HEK293T (cell line): Measurements from ENCODE around the gene BIN1.

Experiments used
- CTCF ChIA-PET: fragments of 350-600 bp; formaldehyde crosslinking; extraction: SDS; loops from one replicate; lab custom pipeline; 2021; ENCODE audit warnings: antibody characterized with exemption, inconsistent platforms; lab: Yijun Ruan, JAX
- POLR2A ChIA-PET: fragments of 350-600 bp; formaldehyde crosslinking; extraction: SDS; loops from one replicate; lab custom pipeline; 2020; ENCODE audit warnings: antibody characterized with exemption, inconsistent platforms; lab: Yijun Ruan, JAX
- DNase-seq: peaks from one replicate; pipeline ENCODE4 v3.0.0; 2012; ENCODE audit warnings: mixed read lengths; ENCODE audit errors: extremely low spot score
- ARNT ChIP-seq: fragments of 450-650 bp; IDR thresholded peaks from 2 replicates; pipeline ENCODE4 v1.6.1; 2017; ENCODE audit warnings: mild to moderate bottlenecking
- BHLHE40 ChIP-seq: fragments of 450-650 bp; IDR thresholded peaks from 2 replicates; pipeline ENCODE4 v1.6.1; 2016; ENCODE audit warnings: mild to moderate bottlenecking, moderate library complexity, borderline replicate concordance
- CTBP1 ChIP-seq: fragments of 450-650 bp; IDR thresholded peaks from 2 replicates; pipeline ENCODE4 v1.6.1; 2016; ENCODE audit warnings: borderline replicate concordance
- ELF4 ChIP-seq: fragments of 450-650 bp; IDR thresholded peaks from 2 replicates; pipeline ENCODE4 v1.6.1; 2017; ENCODE audit warnings: antibody characterized with exemption
- FOXA1 ChIP-seq: fragments of 450-650 bp; IDR thresholded peaks from 2 replicates; pipeline ENCODE4 v1.6.1; 2016; ENCODE audit warnings: mild to moderate bottlenecking
- FOXK2 ChIP-seq: fragments of 450-650 bp; IDR thresholded peaks from 2 replicates; pipeline ENCODE4 v1.6.1; 2016; ENCODE audit warnings: mild to moderate bottlenecking
- FOXM1 ChIP-seq: fragments of 450-650 bp; IDR thresholded peaks from 2 replicates; pipeline ENCODE4 v1.6.1; 2017; ENCODE audit warnings: mild to moderate bottlenecking, borderline replicate concordance
- HDGF ChIP-seq: fragments of 450-650 bp; IDR thresholded peaks from 2 replicates; pipeline ENCODE4 v1.6.1; 2017; ENCODE audit warnings: antibody characterized with exemption, borderline replicate concordance
- L3MBTL2 ChIP-seq: fragments of 450-650 bp; conservative IDR thresholded peaks from 2 replicates; pipeline ENCODE4 v1.6.1; 2016; ENCODE audit warnings: mild to moderate bottlenecking
- LEF1 ChIP-seq: fragments of 450-650 bp; IDR thresholded peaks from 2 replicates; pipeline ENCODE4 v1.6.1; 2017; ENCODE audit warnings: mild to moderate bottlenecking, borderline replicate concordance
- NFRKB ChIP-seq: fragments of 450-650 bp; IDR thresholded peaks from 2 replicates; pipeline ENCODE4 v1.6.1; 2016; ENCODE audit warnings: mild to moderate bottlenecking, moderate library complexity
- PKNOX1 ChIP-seq: fragments of 450-650 bp; IDR thresholded peaks from 2 replicates; pipeline ENCODE4 v1.6.1; 2016
- SP1 ChIP-seq: fragments of 450-650 bp; IDR thresholded peaks from 2 replicates; pipeline ENCODE4 v1.6.1; 2017
- SUZ12 ChIP-seq: fragments of 450-650 bp; IDR thresholded peaks from 2 replicates; pipeline ENCODE4 v1.6.1; 2016; ENCODE audit warnings: mild to moderate bottlenecking
- TARDBP ChIP-seq: fragments of 450-650 bp; IDR thresholded peaks from 2 replicates; pipeline ENCODE4 v1.6.1; 2016
- ZNF384 ChIP-seq: fragments of 450-650 bp; IDR thresholded peaks from 2 replicates; pipeline ENCODE4 v1.6.1; 2016

The BIN1 gene

GRCh38 chr2:127017548-127017947 lies 89.4 kb downstream of the BIN1 start:
- ChIA-PET CTCF (interaction anchor here (1.6 kb wide), 1 partner anchor 12 kb away, joined by 6 read pairs; no protein-coding TSS in a partner anchor), POLR2A (no interaction called here)
- no peak for DNase-seq
- TF ChIP-seq PKNOX1 = no peak
- no peak for TF ChIP-seq BHLHE40

DNA sequence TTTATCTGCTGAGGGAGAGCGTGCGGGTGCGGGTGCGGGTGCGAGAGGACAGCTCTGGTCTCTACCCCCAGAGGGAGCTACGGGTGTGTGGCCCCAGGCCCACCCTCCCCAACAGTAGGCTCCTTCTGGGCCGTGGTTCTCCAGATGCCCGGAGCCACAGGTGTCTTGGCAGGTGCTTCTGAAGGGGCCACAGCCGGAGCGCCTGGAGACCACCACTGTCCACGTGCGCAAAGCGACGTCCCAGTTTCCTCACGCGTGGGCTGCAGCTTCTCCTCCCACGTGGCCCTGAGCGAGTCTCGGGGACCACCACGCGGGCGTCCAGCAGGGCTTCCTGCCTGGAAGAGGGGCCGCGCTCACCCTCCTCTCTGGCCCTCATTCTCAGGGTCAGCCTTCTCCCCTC lies 90.6 kb downstream of the BIN1 start:
- ChIA-PET POLR2A (no interaction called here), CTCF (no interaction called here)
- DNase-seq = no peak
- no peak for TF ChIP-seq SP1
- TF ChIP-seq BHLHE40 = no peak
- no peak for TF ChIP-seq L3MBTL2

GRCh38 chr2:127015106-127015910 lies 91.6 kb downstream of the BIN1 start:
- DNase-seq = no peak
- POLR2A ChIA-PET = no interaction called here
- TF ChIP-seq ELF4 = no peak
- no peak for TF ChIP-seq FOXA1
- TF ChIP-seq SP1 = no peak
- TF ChIP-seq FOXM1 = no peak
- no peak for TF ChIP-seq ARNT
- no peak for TF ChIP-seq SUZ12
- TF ChIP-seq FOXK2 = no peak
- no peak for TF ChIP-seq CTBP1
- no peak for TF ChIP-seq NFRKB
- no peak for TF ChIP-seq TARDBP
- TF ChIP-seq L3MBTL2 = no peak
- no peak for TF ChIP-seq ZNF384
- TF ChIP-seq HDGF = no peak
- TF ChIP-seq BHLHE40 = no peak
- TF ChIP-seq PKNOX1 = no peak
- no peak for TF ChIP-seq LEF1
- CTCF ChIA-PET = no interaction called here

GRCh38 chr2:127014630-127015029 lies 92.3 kb downstream of the BIN1 start:
- POLR2A ChIA-PET = no interaction called here
- no peak for TF ChIP-seq SP1
- no peak for TF ChIP-seq CTBP1
- TF ChIP-seq FOXA1 = no peak
- TF ChIP-seq PKNOX1 = no peak
- no peak for TF ChIP-seq FOXM1
- TF ChIP-seq HDGF = no peak
- no peak for TF ChIP-seq LEF1
- TF ChIP-seq ZNF384 = no peak
- TF ChIP-seq BHLHE40 = no peak
- TF ChIP-seq L3MBTL2 = no peak
- no peak for TF ChIP-seq NFRKB
- TF ChIP-seq FOXK2 = no peak
- no peak for TF ChIP-seq ARNT
- TF ChIP-seq ELF4 = no peak
- no peak for TF ChIP-seq TARDBP
- TF ChIP-seq SUZ12 = no peak
- CTCF ChIA-PET = no interaction called here
- DNase-seq = no peak

GRCh38 chr2:127014224-127014623 lies 92.7 kb downstream of the BIN1 start:
- DNase-seq = no peak
- TF ChIP-seq HDGF = no peak
- TF ChIP-seq SP1 = no peak
- TF ChIP-seq ZNF384 = no peak
- no peak for TF ChIP-seq FOXK2
- no peak for TF ChIP-seq L3MBTL2
- no peak for TF ChIP-seq ELF4
- ChIA-PET CTCF (no interaction called here), POLR2A (no interaction called here)

DNA sequence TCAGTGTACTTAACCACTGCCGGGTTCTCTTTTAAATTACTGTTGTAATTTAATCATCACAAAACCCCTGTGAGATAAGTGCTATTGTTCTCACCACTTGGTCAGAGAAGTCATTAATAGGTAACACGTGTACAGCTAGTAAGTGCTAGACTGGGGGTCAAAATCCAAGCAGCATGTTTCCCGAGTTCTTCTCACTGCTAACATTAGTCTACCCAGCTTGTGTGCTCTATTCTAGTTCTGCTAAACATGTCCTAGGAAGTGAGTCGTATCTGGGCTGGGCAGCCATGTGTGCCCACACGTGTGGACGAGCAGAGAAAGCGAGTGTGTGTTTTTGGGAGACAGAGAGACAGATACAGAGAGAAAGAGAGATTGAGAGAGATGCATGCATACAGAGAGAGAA lies 94.1 kb downstream of the BIN1 start:
- POLR2A ChIA-PET = no interaction called here
- no peak for DNase-seq
- CTCF ChIA-PET = no interaction called here
- TF ChIP-seq NFRKB (no peak), FOXM1 (no peak), ZNF384 (no peak), ARNT (no peak), PKNOX1 (no peak), SUZ12 (no peak), TARDBP (no peak), LEF1 (no peak), FOXA1 (no peak), FOXK2 (no peak), ELF4 (no peak), L3MBTL2 (no peak), CTBP1 (no peak), HDGF (no peak), BHLHE40 (no peak)
